Measurements from ENCODE around the gene FLNC. TPM values are rescaled to one million over a fixed set of nuclear protein-coding genes. Genes with fewer than 3 reads are reported as not detected.

FLNC gene
- total RNA-seq, 1 experiment from 2014 or later: 128 TPM

DNA sequence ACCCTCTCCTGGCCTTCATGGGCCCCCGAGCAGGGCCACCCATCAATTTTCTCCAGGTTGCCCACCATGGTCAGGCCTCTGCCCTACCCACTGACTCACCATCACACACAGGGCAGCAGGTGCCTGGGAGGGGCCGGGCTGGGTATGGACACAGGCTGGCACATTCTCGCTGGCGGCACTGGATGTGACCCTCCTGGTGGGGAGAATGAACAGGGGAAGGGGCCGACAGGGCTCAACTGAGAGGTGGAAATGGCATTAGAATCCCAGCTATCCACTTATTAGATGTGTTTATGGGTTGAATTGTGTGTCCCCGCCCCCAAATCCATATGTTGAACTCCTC is 63.9 kb downstream of the FLNC start:
- intact Hi-C loops (cut with micrococcal nuclease; ENCODE audit: unreplicated experiment): no loop called here
- H3K9me3 ChIP-seq: no peaks in the 10 kb centered on the region
- ChIA-PET CTCF (no interaction called here), POLR2A (no interaction called here)
- no peaks in the 10 kb centered on the region for H3K4me1 Mint-ChIP-seq (ENCODE audit: low read depth, unreplicated experiment)
- H3K36me3 Mint-ChIP-seq (ENCODE audit: insufficient read depth, unreplicated experiment): no peaks in the 10 kb centered on the region
- no peaks in the 10 kb centered on the region for H3K27me3 Mint-ChIP-seq (ENCODE audit: insufficient read depth, unreplicated experiment)
- no peak overlapping the region for H3K4me3 ChIP-seq (ENCODE audit: low read depth, low read length)
- no peaks in the 10 kb centered on the region for H3K9me3 Mint-ChIP-seq (ENCODE audit: unreplicated experiment)
- no TSS peak for BruUV-seq (replicated peaks)
- no peak for DNase-seq
- H3K4me3 Mint-ChIP-seq (ENCODE audit: unreplicated experiment): no peak overlapping the region
- H3K4me1 ChIP-seq: no peaks in the 10 kb centered on the region
- H3K36me3 ChIP-seq (ENCODE audit: control insufficient read depth, insufficient read depth, low read length): no peaks in the 10 kb centered on the region
- no peak overlapping the region for H3K27ac Mint-ChIP-seq (ENCODE audit: unreplicated experiment)
- TF ChIP-seq, protein P1, sequence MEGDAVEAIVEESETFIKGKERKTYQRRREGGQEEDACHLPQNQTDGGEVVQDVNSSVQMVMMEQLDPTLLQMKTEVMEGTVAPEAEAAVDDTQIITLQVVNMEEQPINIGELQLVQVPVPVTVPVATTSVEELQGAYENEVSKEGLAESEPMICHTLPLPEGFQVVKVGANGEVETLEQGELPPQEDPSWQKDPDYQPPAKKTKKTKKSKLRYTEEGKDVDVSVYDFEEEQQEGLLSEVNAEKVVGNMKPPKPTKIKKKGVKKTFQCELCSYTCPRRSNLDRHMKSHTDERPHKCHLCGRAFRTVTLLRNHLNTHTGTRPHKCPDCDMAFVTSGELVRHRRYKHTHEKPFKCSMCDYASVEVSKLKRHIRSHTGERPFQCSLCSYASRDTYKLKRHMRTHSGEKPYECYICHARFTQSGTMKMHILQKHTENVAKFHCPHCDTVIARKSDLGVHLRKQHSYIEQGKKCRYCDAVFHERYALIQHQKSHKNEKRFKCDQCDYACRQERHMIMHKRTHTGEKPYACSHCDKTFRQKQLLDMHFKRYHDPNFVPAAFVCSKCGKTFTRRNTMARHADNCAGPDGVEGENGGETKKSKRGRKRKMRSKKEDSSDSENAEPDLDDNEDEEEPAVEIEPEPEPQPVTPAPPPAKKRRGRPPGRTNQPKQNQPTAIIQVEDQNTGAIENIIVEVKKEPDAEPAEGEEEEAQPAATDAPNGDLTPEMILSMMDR (IDR thresholded peaks at IDR 0.05; ENCODE audit: insufficient read depth in 1 of 2, low read depth in 1 of 2, low read length in 1 of 2, severe bottlenecking in 1 of 2, unreplicated experiment in 1 of 2): no peak
- no peaks in the 10 kb centered on the region for H3K27me3 ChIP-seq (replicated peaks; ENCODE audit: control insufficient read depth, insufficient read depth, low read length)

DNA sequence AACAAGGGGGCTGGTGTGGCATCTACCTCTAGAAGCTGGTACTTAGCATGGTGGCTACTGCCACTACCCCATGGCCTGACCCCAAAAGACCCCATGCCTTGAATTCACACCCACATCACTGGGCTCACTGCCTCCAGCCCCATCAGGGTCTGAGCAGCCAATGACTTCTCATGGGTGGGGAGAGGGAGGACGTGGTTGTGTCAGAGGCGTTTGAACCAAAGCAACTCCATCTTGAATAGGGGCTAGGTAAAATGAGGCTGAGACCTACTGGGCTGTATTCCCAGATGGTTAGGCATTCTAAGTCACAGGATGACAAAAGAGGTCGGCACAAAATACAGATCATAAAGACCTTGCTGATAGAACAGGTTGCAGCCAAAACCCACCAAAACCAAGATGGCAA is 65.1 kb downstream of the FLNC start:
- no peaks in the 10 kb centered on the region for H3K4me1 ChIP-seq
- Mint-ChIP-seq H3K36me3 (ENCODE audit: insufficient read depth, unreplicated experiment) (no peaks in the 10 kb centered on the region), H3K4me1 (ENCODE audit: low read depth, unreplicated experiment) (no peaks in the 10 kb centered on the region), H3K4me3 (ENCODE audit: unreplicated experiment) (no peak overlapping the region), H3K9me3 (ENCODE audit: unreplicated experiment) (no peaks in the 10 kb centered on the region), H3K27me3 (ENCODE audit: insufficient read depth, unreplicated experiment) (no peaks in the 10 kb centered on the region), H3K27ac (ENCODE audit: unreplicated experiment) (no peak overlapping the region)
- intact Hi-C loops (cut with micrococcal nuclease; ENCODE audit: unreplicated experiment): no loop called here
- DNase-seq: no peak
- TF ChIP-seq, protein P1 (IDR thresholded peaks at IDR 0.05; ENCODE audit: insufficient read depth in 1 of 2, low read depth in 1 of 2, low read length in 1 of 2, severe bottlenecking in 1 of 2, unreplicated experiment in 1 of 2): no peak
- CTCF ChIA-PET: no interaction called here
- BruUV-seq (replicated peaks): no TSS peak
- POLR2A ChIA-PET: no interaction called here
- H3K4me3 ChIP-seq (ENCODE audit: low read depth, low read length): no peak overlapping the region
- H3K36me3 ChIP-seq (ENCODE audit: control insufficient read depth, insufficient read depth, low read length): no peaks in the 10 kb centered on the region
- H3K27me3 ChIP-seq (replicated peaks; ENCODE audit: control insufficient read depth, insufficient read depth, low read length): no peaks in the 10 kb centered on the region
- no peaks in the 10 kb centered on the region for H3K9me3 ChIP-seq

DNA sequence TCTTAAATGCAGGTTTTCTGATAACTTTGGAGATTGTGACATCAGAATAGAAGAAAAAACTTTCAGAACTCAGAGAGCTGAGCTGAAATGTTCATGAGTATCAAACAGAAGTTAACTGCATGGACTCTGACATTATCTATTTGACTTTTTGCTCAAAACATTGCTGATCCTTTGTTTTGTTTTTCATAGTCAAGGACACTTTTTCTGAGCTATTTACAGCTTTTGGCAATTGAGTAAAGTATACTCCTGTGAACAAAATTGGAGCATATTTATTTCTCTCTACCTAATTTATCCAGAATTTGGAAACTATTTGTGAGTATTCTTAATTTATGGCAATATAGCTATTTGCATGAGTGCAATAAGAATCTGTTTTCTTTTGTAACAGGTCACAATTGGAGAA is 69.2 kb downstream of the FLNC start:
- TF ChIP-seq, protein P1 (IDR thresholded peaks at IDR 0.05; ENCODE audit: insufficient read depth in 1 of 2, low read depth in 1 of 2, low read length in 1 of 2, severe bottlenecking in 1 of 2, unreplicated experiment in 1 of 2): no peak
- H3K4me1 ChIP-seq: no peaks in the 10 kb centered on the region
- no peaks in the 10 kb centered on the region for H3K36me3 ChIP-seq (ENCODE audit: control insufficient read depth, insufficient read depth, low read length)
- H3K4me3 ChIP-seq (ENCODE audit: low read depth, low read length): no peak overlapping the region
- Mint-ChIP-seq H3K4me3 (ENCODE audit: unreplicated experiment) (no peak overlapping the region), H3K27ac (ENCODE audit: unreplicated experiment) (no peak overlapping the region), H3K36me3 (ENCODE audit: insufficient read depth, unreplicated experiment) (no peaks in the 10 kb centered on the region), H3K4me1 (ENCODE audit: low read depth, unreplicated experiment) (peaks cover 8% of the 10 kb centered on the region), H3K9me3 (ENCODE audit: unreplicated experiment) (no peaks in the 10 kb centered on the region), H3K27me3 (ENCODE audit: insufficient read depth, unreplicated experiment) (no peaks in the 10 kb centered on the region)
- BruUV-seq (replicated peaks): no TSS peak
- no peaks in the 10 kb centered on the region for H3K9me3 ChIP-seq
- intact Hi-C loops (cut with micrococcal nuclease; ENCODE audit: unreplicated experiment): no loop called here
- no peaks in the 10 kb centered on the region for H3K27me3 ChIP-seq (replicated peaks; ENCODE audit: control insufficient read depth, insufficient read depth, low read length)
- POLR2A ChIA-PET: no interaction called here
- no peak for DNase-seq
- CTCF ChIA-PET: no interaction called here

Measured in Caco-2 (cell line).